ENCODE measurements around the gene SPAAR. TPM values are rescaled to one million over a fixed set of nuclear protein-coding genes. Genes with fewer than 3 reads are reported as not detected.

Gene SPAAR
- total and polyA plus RNA-seq, 9 of the 15 experiments (the other 6 are each of a cell fraction or from before 2014, with no cell fraction given), result not detected

DNA sequence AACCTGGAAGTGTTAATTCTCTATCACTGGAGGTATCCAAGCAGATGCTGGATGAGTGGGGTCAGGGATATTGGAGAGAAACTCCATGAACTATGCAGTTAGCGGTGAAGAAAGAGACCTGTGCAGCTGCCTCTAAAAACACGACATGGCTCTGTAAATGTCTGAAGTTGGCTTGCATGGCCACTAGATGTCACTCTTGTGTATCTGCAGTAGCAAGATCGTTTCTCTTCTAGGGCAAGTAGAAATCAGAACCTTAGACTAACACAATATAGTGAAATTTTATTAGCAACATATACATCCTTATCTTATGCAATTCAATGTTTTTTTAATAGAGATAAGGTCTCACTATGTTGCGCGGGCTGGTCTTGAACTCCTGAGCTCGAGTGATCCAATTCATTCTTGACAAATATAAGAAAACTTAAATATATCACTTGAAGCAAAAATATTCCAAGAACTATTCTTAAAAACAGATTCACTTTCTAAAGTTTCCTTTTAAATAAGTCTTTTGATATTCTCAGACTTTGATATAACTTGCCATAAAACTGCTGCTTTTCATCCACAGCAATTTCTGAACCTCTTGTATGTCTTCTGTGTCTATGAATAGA lies 45.8 kb downstream of the SPAAR start (continued):
- TF ChIP-seq, protein P1, sequence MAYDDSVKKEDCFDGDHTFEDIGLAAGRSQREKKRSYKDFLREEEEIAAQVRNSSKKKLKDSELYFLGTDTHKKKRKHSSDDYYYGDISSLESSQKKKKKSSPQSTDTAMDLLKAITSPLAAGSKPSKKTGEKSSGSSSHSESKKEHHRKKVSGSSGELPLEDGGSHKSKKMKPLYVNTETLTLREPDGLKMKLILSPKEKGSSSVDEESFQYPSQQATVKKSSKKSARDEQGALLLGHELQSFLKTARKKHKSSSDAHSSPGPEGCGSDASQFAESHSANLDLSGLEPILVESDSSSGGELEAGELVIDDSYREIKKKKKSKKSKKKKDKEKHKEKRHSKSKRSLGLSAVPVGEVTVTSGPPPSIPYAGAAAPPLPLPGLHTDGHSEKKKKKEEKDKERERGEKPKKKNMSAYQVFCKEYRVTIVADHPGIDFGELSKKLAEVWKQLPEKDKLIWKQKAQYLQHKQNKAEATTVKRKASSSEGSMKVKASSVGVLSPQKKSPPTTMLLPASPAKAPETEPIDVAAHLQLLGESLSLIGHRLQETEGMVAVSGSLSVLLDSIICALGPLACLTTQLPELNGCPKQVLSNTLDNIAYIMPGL (CRISPR knock-in tag; IDR thresholded peaks at IDR 0.05), result no peak
- TF ChIP-seq KLF10 (CRISPR knock-in tag; IDR thresholded peaks at IDR 0.05) (no peak), ILK (tag; IDR thresholded peaks at IDR 0.05; ENCODE audit: borderline replicate concordance, low read depth) (no peak), NCOR1 (IDR thresholded peaks at IDR 0.05) (no peak), ZBTB7A (IDR thresholded peaks at IDR 0.05; ENCODE audit: borderline replicate concordance, control insufficient read depth, low read depth, low read length) (no peak), RAD21 (CRISPR knock-in tag; conservative IDR thresholded peaks at IDR 0.05 in 1 of 2, IDR thresholded peaks at IDR 0.05 in 1 of 2) (peak; percentile 68 to 80), RBM34 (IDR thresholded peaks at IDR 0.05; ENCODE audit: borderline replicate concordance, insufficient read depth, low read length) (no peak), FOXK1 (CRISPR knock-in tag; IDR thresholded peaks at IDR 0.05; ENCODE audit: borderline replicate concordance) (no peak), RFX5 (IDR thresholded peaks at IDR 0.05; ENCODE audit: low read depth, low read length) (no peak), BRD4 (IDR thresholded peaks at IDR 0.05) (no peak), ZNF75A (CRISPR knock-in tag; IDR thresholded peaks at IDR 0.05) (no peak)
- TF ChIP-seq, protein P2, sequence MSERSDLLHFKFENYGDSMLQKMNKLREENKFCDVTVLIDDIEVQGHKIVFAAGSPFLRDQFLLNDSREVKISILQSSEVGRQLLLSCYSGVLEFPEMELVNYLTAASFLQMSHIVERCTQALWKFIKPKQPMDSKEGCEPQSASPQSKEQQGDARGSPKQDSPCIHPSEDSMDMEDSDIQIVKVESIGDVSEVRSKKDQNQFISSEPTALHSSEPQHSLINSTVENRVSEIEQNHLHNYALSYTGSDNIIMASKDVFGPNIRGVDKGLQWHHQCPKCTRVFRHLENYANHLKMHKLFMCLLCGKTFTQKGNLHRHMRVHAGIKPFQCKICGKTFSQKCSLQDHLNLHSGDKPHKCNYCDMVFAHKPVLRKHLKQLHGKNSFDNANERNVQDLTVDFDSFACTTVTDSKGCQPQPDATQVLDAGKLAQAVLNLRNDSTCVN (CRISPR knock-in tag; IDR thresholded peaks at IDR 0.05), result no peak
- TF ChIP-seq, protein P3, sequence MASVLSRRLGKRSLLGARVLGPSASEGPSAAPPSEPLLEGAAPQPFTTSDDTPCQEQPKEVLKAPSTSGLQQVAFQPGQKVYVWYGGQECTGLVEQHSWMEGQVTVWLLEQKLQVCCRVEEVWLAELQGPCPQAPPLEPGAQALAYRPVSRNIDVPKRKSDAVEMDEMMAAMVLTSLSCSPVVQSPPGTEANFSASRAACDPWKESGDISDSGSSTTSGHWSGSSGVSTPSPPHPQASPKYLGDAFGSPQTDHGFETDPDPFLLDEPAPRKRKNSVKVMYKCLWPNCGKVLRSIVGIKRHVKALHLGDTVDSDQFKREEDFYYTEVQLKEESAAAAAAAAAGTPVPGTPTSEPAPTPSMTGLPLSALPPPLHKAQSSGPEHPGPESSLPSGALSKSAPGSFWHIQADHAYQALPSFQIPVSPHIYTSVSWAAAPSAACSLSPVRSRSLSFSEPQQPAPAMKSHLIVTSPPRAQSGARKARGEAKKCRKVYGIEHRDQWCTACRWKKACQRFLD (CRISPR knock-in tag; IDR thresholded peaks at IDR 0.05), result no peak
- TF ChIP-seq, protein P4, sequence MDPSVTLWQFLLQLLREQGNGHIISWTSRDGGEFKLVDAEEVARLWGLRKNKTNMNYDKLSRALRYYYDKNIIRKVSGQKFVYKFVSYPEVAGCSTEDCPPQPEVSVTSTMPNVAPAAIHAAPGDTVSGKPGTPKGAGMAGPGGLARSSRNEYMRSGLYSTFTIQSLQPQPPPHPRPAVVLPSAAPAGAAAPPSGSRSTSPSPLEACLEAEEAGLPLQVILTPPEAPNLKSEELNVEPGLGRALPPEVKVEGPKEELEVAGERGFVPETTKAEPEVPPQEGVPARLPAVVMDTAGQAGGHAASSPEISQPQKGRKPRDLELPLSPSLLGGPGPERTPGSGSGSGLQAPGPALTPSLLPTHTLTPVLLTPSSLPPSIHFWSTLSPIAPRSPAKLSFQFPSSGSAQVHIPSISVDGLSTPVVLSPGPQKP (CRISPR knock-in tag; IDR thresholded peaks at IDR 0.05), result no peak
- TF ChIP-seq, protein P5, sequence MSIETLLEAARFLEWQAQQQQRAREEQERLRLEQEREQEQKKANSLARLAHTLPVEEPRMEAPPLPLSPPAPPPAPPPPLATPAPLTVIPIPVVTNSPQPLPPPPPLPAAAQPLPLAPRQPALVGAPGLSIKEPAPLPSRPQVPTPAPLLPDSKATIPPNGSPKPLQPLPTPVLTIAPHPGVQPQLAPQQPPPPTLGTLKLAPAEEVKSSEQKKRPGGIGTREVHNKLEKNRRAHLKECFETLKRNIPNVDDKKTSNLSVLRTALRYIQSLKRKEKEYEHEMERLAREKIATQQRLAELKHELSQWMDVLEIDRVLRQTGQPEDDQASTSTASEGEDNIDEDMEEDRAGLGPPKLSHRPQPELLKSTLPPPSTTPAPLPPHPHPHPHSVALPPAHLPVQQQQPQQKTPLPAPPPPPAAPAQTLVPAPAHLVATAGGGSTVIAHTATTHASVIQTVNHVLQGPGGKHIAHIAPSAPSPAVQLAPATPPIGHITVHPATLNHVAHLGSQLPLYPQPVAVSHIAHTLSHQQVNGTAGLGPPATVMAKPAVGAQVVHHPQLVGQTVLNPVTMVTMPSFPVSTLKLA (conservative IDR thresholded peaks at IDR 0.05), result no peak

Measured in K562 (cell line).